Forelimb muscle (tissue), 1 donor: ENCODE measurements around the gene CNR2. TPM values are rescaled to one million over a fixed set of nuclear protein-coding genes. Genes with fewer than 3 reads are reported as not detected.
"Not testable (repeated sequence)": the region's sequence is repeated elsewhere in the genome, so short reads cannot be mapped to it uniquely, and the experiment has no call there.

Experiments used
- DNase-seq: peaks from one replicate; pipeline ENCODE4 v3.0.0-alpha.2; 2013; ENCODE audit warnings: low read depth
- polyA plus RNA-seq: library from polyadenylated mRNA; unstranded; fragments of 120-200 nt; gene quantifications from one replicate; pipeline ENCODE4 v1.2.1, GENCODE V29; 2013; ENCODE audit not compliant: insufficient read length

Gene CNR2
- polyA plus RNA-seq, 1 donor: 0.06 TPM

- no peak for DNase-seq
Observed at GRCh38 chr1:23836037-23836436, 77.1 kb downstream of the CNR2 start.

GRCh38 chr1:23834156-23834555, 79.0 kb downstream of the CNR2 start:
- DNase-seq: not testable (repeated sequence)

- no peak for DNase-seq
Observed at GRCh38 chr1:23827717-23828116, 85.4 kb downstream of the CNR2 start.

DNA sequence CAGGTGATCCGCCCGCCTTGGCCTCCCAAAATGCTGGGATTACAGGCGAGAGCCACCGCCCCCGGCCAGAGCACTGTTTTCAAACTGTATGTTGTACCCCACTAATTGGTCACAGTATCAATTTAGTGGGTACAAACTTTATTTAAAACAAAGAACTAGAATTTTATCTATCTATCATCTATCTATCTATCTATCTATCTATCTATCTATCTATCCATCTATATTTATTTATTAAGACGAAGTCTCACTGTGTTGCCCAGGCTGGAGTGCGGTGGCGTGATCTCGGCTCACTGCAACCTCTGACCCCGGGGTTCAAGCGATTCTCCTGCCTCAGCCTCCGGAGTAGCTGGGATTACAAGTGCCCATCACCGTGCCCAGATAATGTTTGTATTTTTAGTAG, 86.6 kb downstream of the CNR2 start:
- not testable (repeated sequence) for DNase-seq

GRCh38 chr1:23825762-23826522, 87.2 kb downstream of the CNR2 start:
- DNase-seq: no peak

DNA sequence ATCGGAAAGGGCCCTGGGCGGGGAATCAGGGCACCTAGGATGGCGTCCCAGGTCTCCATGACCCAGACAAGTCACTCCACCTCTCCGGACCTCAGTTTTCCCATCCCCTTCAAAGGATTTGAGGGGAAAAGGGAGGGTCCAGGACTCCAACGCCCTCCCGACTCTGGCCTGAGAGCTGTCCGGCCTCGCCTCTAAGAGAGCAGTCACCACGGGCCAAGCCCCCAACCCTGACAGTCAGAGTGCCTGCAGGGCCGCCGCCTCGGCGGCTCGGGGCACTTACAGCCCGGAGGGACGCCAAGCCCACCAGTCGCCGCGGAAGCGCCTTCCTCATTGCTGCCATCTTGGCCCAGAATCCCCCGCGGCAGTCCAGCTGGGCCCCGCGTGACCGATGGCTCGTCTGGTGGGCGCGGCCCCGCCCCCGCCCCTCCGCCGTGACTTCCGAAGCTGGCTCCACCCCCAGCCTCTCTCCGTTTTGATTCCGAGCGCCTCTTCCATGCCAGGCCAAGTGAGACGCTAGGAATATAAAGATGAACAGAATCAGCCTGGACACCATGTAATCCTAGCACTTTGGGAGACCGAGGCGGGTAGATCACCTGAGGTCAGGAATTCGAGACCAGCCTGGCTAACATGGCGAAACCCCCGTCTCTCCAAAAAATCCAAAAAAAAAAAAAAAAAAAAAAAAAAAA, 87.9 kb downstream of the CNR2 start, which contains the start of gene HMGCL:
HMGCL (minus strand) TSS at position 354 of the 686 bp plus-strand sequence; CDS start at position 340, 14 bp downstream.
- peak; percentile 78 for DNase-seq

GRCh38 chr1:23824711-23825075, 88.5 kb downstream of the CNR2 start:
- no peak for DNase-seq

GRCh38 chr1:23823767-23824166, 89.4 kb downstream of the CNR2 start:
- no peak for DNase-seq

Other genes starting within 250 kb of the CNR2 start
- gene RPL11, start 221.6 kb downstream of the CNR2 start, polyA plus RNA-seq: 3,009 TPM
- 27.8 TPM for gene ELOA, start 169.9 kb downstream of the CNR2 start, polyA plus RNA-seq
- 35.6 TPM for gene PITHD1, start 134.9 kb downstream of the CNR2 start, polyA plus RNA-seq
- gene LYPLA2, start 122.2 kb downstream of the CNR2 start, polyA plus RNA-seq: 30.0 TPM
- gene GALE, start 112.6 kb downstream of the CNR2 start, polyA plus RNA-seq: 25.5 TPM
- 21.8 TPM for gene HMGCL, start 87.9 kb downstream of the CNR2 start, polyA plus RNA-seq
- gene FUCA1, start 45.1 kb downstream of the CNR2 start, polyA plus RNA-seq: 11.5 TPM
- gene PNRC2, start 46.5 kb upstream of the CNR2 start, polyA plus RNA-seq: 91.3 TPM
- 117 TPM for gene SRSF10, start 67.0 kb upstream of the CNR2 start, polyA plus RNA-seq
- 425 TPM for gene MYOM3, start 198.8 kb upstream of the CNR2 start, polyA plus RNA-seq
- gene IL22RA1, start 229.8 kb upstream of the CNR2 start, polyA plus RNA-seq: not detected